ENCODE results near the gene SMAD5.
A peak's percentile ranks its signal among the peaks of the same experiment; 100 is the strongest.

The SMAD5 gene

GRCh38 chr5:136200130-136200529, 67.5 kb downstream of the SMAD5 start:
- no peak for DNase-seq

- no peak for DNase-seq
These were observed 68.1 kb downstream of the SMAD5 start for GRCh38 chr5:136200761-136201160.

- no peak for DNase-seq
These were observed 69.2 kb downstream of the SMAD5 start for GRCh38 chr5:136201870-136202269.

GRCh38 chr5:136202469-136203205, 70.0 kb downstream of the SMAD5 start:
- peak; percentile 44 for DNase-seq

- no peak for DNase-seq
These were observed 70.8 kb downstream of the SMAD5 start for GRCh38 chr5:136203303-136203922.

- DNase-seq = no peak
These were observed 72.5 kb downstream of the SMAD5 start for GRCh38 chr5:136205061-136205702.

GRCh38 chr5:136205941-136206340, 73.3 kb downstream of the SMAD5 start:
- no peak for DNase-seq

- DNase-seq = no peak
These were observed 73.7 kb downstream of the SMAD5 start for GRCh38 chr5:136206361-136206760.

GRCh38 chr5:136207631-136208030, 75.0 kb downstream of the SMAD5 start:
- no peak for DNase-seq

- no peak for DNase-seq
These were observed 76.3 kb downstream of the SMAD5 start for GRCh38 chr5:136208916-136209315.

GRCh38 chr5:136209346-136209910, 76.8 kb downstream of the SMAD5 start:
- DNase-seq = no peak

- DNase-seq = no peak
These were observed 77.6 kb downstream of the SMAD5 start for GRCh38 chr5:136210259-136210658.

GRCh38 chr5:136211282-136212040, 78.8 kb downstream of the SMAD5 start:
- no peak for DNase-seq

GRCh38 chr5:136212252-136212721, 79.6 kb downstream of the SMAD5 start:
- DNase-seq = peak; percentile 72

GRCh38 chr5:136213919-136214493, 81.4 kb downstream of the SMAD5 start:
- DNase-seq = no peak

- no peak for DNase-seq
These were observed 83.2 kb downstream of the SMAD5 start for GRCh38 chr5:136215812-136216211.

- no peak for DNase-seq
These were observed 83.6 kb downstream of the SMAD5 start for GRCh38 chr5:136216230-136216629.

GRCh38 chr5:136221340-136221739, 88.7 kb downstream of the SMAD5 start:
- DNase-seq = no peak

GRCh38 chr5:136222580-136223235, 90.1 kb downstream of the SMAD5 start:
- DNase-seq = no peak

- no peak for DNase-seq
These were observed 93.2 kb downstream of the SMAD5 start for GRCh38 chr5:136225796-136226195.

- no peak for DNase-seq
These were observed 93.8 kb downstream of the SMAD5 start for GRCh38 chr5:136226401-136226800.

Measured in retina (tissue), 1 donor.